IPS-20b (cell line): ENCODE data around the gene RNF125.

Experiments used
- H3K27ac ChIP-seq: one replicate; pipeline ENCODE4 v1.5.1; 2013; ENCODE audit warnings: low read length
- H3K27me3 ChIP-seq: 2 replicates; pipeline ENCODE4 v1.6.1; 2013; ENCODE audit warnings: mild to moderate bottlenecking, low read length, inconsistent platforms; ENCODE audit not compliant: insufficient read depth
- H3K36me3 ChIP-seq: 2 replicates; pipeline ENCODE4 v1.6.1; 2013; ENCODE audit warnings: low read depth, mild to moderate bottlenecking, inconsistent platforms, low read length, moderate library complexity; ENCODE audit not compliant: insufficient read depth
- H3K4me1 ChIP-seq: 2 replicates; pipeline ENCODE4 v1.6.1; 2013; ENCODE audit warnings: mild to moderate bottlenecking, control low read depth, inconsistent platforms, low read length, moderate library complexity; ENCODE audit not compliant: insufficient read depth
- H3K4me3 ChIP-seq: 2 replicates; pipeline ENCODE4 v1.5.1; 2013; ENCODE audit warnings: mild to moderate bottlenecking, low read length, inconsistent platforms
- H3K9ac ChIP-seq: 2 replicates; pipeline ENCODE4 v1.6.1; 2013; ENCODE audit warnings: low read depth, mild to moderate bottlenecking, inconsistent platforms, low read length, moderate library complexity
- H3K9me3 ChIP-seq: 2 replicates; pipeline ENCODE4 v1.6.1; 2013; ENCODE audit warnings: mild to moderate bottlenecking, low read depth, low read length, inconsistent platforms; ENCODE audit not compliant: insufficient read depth

Gene RNF125

DNA sequence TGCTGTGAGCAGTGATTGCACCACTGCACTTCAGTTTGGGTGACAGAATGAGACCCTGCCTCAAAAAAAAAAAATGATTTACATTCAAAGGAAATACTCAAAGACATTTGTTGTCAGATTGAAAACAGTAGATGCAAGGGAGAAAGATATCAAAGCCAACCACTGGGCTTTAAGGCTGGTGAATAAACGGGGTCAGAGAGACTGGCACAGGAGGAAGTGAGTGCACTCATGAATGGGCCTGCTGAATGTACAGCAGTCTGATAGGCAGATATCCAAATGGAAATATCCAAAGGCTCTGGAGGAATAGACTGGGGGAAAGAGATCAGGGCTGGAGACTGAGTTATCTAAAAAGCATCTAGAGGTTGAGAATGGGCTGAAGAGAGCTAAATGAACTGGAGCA, 10.9 kb downstream of the RNF125 start:
- no peak overlapping the region for H3K27ac ChIP-seq
- no peak overlapping the region for H3K9ac ChIP-seq
- H3K4me3 ChIP-seq, result no peak overlapping the region
- no peaks in the 10 kb centered on the region for H3K27me3 ChIP-seq
- no peaks in the 10 kb centered on the region for H3K36me3 ChIP-seq
- H3K4me1 ChIP-seq, result no peaks in the 10 kb centered on the region
- H3K9me3 ChIP-seq, result no peaks in the 10 kb centered on the region

- Histone ChIP-seq H3K9ac (no peak overlapping the region), H3K27ac (no peak overlapping the region), H3K4me1 (no peaks in the 10 kb centered on the region), H3K4me3 (no peak overlapping the region), H3K9me3 (no peaks in the 10 kb centered on the region), H3K27me3 (no peaks in the 10 kb centered on the region), H3K36me3 (peaks cover 4% of the 10 kb centered on the region)
These were observed 14.0 kb downstream of the RNF125 start for GRCh38 chr18:32032609-32033008.

- Histone ChIP-seq H3K4me3 (no peak overlapping the region), H3K9ac (no peak overlapping the region), H3K27me3 (no peaks in the 10 kb centered on the region), H3K36me3 (peaks cover 13% of the 10 kb centered on the region), H3K27ac (no peak overlapping the region), H3K9me3 (no peaks in the 10 kb centered on the region), H3K4me1 (no peaks in the 10 kb centered on the region)
These were observed 18.0 kb downstream of the RNF125 start for GRCh38 chr18:32036506-32037180.

- H3K27ac ChIP-seq, result no peak overlapping the region
These were observed 19.0 kb downstream of the RNF125 start for GRCh38 chr18:32037616-32038015.

GRCh38 chr18:32040936-32041335, 22.3 kb downstream of the RNF125 start:
- H3K4me1 ChIP-seq, result no peaks in the 10 kb centered on the region
- H3K27ac ChIP-seq, result no peak overlapping the region
- H3K36me3 ChIP-seq, result peaks cover 13% of the 10 kb centered on the region
- no peak overlapping the region for H3K9ac ChIP-seq
- H3K27me3 ChIP-seq, result no peaks in the 10 kb centered on the region
- H3K4me3 ChIP-seq, result no peak overlapping the region
- no peaks in the 10 kb centered on the region for H3K9me3 ChIP-seq

More at GRCh38 chr18:32037616-32038015, 19.0 kb downstream of the RNF125 start:
- Histone ChIP-seq H3K9ac (no peak overlapping the region), H3K27me3 (no peaks in the 10 kb centered on the region), H3K4me1 (no peaks in the 10 kb centered on the region), H3K9me3 (no peaks in the 10 kb centered on the region), H3K36me3 (peaks cover 13% of the 10 kb centered on the region), H3K4me3 (no peak overlapping the region)

GRCh38 chr18:32042337-32042736, 23.7 kb downstream of the RNF125 start:
- Histone ChIP-seq H3K4me1 (no peaks in the 10 kb centered on the region), H3K9ac (no peak overlapping the region), H3K9me3 (no peaks in the 10 kb centered on the region), H3K4me3 (no peak overlapping the region), H3K27me3 (no peaks in the 10 kb centered on the region), H3K27ac (no peak overlapping the region), H3K36me3 (peaks cover 17% of the 10 kb centered on the region)

DNA sequence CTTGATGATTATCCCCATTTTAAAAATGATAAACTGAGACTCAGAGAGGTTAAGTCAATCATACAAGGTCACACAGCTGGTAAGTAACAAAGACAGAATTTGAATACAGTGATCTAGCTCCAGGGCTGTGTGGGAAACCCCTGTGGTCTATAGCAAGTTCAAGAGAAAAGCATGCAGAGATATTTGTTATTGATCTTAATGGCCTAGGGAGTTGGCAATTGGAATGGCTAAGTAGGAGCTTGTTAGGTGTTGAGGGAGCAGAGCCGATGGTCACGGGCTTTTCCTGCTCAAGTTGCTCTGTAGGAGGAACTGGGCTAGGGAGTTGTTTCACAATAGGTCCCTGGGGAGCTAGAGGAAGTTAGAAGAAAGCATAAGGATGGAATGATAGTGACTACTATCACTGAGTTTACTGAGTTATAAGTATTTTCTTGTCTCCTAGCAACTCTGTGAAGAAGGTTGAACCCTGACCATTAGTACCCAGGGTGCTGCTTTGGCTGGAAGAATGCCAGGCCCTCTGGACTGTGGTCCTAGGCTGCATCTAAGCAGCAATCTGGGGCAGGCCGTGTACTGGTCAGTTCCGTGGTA, 30.0 kb downstream of the RNF125 start:
- H3K4me3 ChIP-seq, result no peak overlapping the region
- H3K27ac ChIP-seq, result no peak overlapping the region
- no peaks in the 10 kb centered on the region for H3K9me3 ChIP-seq
- no peaks in the 10 kb centered on the region for H3K4me1 ChIP-seq
- no peaks in the 10 kb centered on the region for H3K27me3 ChIP-seq
- H3K9ac ChIP-seq, result no peak overlapping the region
- H3K36me3 ChIP-seq, result peaks cover 5% of the 10 kb centered on the region; the same call in 1 of the 2 replicates

GRCh38 chr18:32049393-32050171, 31.0 kb downstream of the RNF125 start:
- H3K9ac ChIP-seq, result no peak overlapping the region
- no peaks in the 10 kb centered on the region for H3K9me3 ChIP-seq
- no peak overlapping the region for H3K27ac ChIP-seq
- peaks cover 5% of the 10 kb centered on the region; the same call in 1 of the 2 replicates for H3K36me3 ChIP-seq
- H3K27me3 ChIP-seq, result no peaks in the 10 kb centered on the region
- no peak overlapping the region for H3K4me3 ChIP-seq
- H3K4me1 ChIP-seq, result no peaks in the 10 kb centered on the region

DNA sequence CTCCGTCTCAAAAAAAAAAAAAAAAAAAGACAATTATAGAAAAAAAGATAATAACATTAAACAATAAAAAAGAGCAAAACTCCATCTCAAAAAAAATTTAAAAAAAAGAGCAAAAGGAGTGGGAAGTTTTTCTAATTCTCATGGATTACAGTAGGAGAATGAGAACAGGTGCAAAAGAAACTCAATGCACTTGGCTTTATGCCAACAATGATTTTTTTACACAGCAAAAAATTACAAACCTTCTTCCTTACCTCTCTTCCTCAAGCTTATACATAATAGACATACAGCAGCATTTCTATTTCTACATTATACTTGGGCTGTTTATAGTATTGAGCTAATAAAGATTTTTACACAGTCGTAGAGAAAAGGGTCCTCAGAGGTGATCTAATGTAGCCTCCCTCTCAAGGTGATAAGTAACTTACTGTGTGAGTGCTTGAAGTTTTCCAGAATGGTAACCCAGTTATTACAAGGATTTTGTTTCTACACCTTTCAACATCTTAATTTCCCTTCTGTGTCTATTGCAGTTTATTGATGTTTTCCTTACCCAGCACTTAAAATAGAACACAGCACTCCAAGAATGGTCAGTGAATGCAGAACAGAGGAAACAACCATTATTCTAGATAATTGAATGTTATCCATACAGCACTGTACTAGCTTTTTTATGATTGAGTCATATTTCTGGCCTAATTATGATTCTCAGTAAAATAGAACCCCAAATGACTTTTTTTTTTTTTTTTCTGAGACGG, 38.2 kb downstream of the RNF125 start:
- H3K9ac ChIP-seq, result no peak overlapping the region
- no peaks in the 10 kb centered on the region for H3K9me3 ChIP-seq
- H3K4me1 ChIP-seq, result no peaks in the 10 kb centered on the region; the same call in 1 of the 2 replicates
- H3K27ac ChIP-seq, result no peak overlapping the region
- no peak overlapping the region for H3K4me3 ChIP-seq
- no peaks in the 10 kb centered on the region for H3K36me3 ChIP-seq
- H3K27me3 ChIP-seq, result no peaks in the 10 kb centered on the region

GRCh38 chr18:32057624-32058165, 39.1 kb downstream of the RNF125 start:
- Histone ChIP-seq H3K27me3 (no peaks in the 10 kb centered on the region), H3K4me3 (no peak overlapping the region)

GRCh38 chr18:32060026-32060425, 41.4 kb downstream of the RNF125 start:
- Histone ChIP-seq H3K9me3 (no peaks in the 10 kb centered on the region), H3K36me3 (no peaks in the 10 kb centered on the region), H3K4me1 (no peaks in the 10 kb centered on the region; the same call in 1 of the 2 replicates), H3K4me3 (no peak overlapping the region), H3K9ac (no peak overlapping the region), H3K27ac (no peak overlapping the region), H3K27me3 (no peaks in the 10 kb centered on the region)

More at GRCh38 chr18:32057624-32058165, 39.1 kb downstream of the RNF125 start:
- no peak overlapping the region for H3K27ac ChIP-seq
- H3K36me3 ChIP-seq, result no peaks in the 10 kb centered on the region
- no peak overlapping the region for H3K9ac ChIP-seq
- H3K9me3 ChIP-seq, result no peaks in the 10 kb centered on the region
- no peaks in the 10 kb centered on the region; the same call in 1 of the 2 replicates for H3K4me1 ChIP-seq
